SHP77 treated with DMSO at 0.1 percent for 48 hours (cell line): Measurements from ENCODE around the gene SOCS6.

Experiments
- DNase-seq: peaks from one replicate; lab custom pipeline; 2025; lab: John Stamatoyannopoulos, UW

SOCS6 gene

GRCh38 chr18:70288171-70288850 lies 534 bp upstream of the SOCS6 start:
- no peak for DNase-seq

- DNase-seq = no peak
Measured at GRCh38 chr18:70289351-70290312, 787 bp downstream of the SOCS6 start.

- DNase-seq = no peak
Measured at GRCh38 chr18:70290482-70291294, 1.8 kb downstream of the SOCS6 start.

- DNase-seq = no peak
Measured at GRCh38 chr18:70291295-70291574, 2.4 kb downstream of the SOCS6 start.

- no peak for DNase-seq
Measured at GRCh38 chr18:70292628-70293027, 3.8 kb downstream of the SOCS6 start.

- DNase-seq = no peak
Measured at GRCh38 chr18:70293166-70293565, 4.3 kb downstream of the SOCS6 start.

- no peak for DNase-seq
Measured at GRCh38 chr18:70294471-70295191, 5.8 kb downstream of the SOCS6 start.

- DNase-seq = no peak
Measured at GRCh38 chr18:70295192-70296188, 6.6 kb downstream of the SOCS6 start.

- no peak for DNase-seq
Measured at GRCh38 chr18:70296289-70296688, 7.4 kb downstream of the SOCS6 start.

- no peak for DNase-seq
Measured at GRCh38 chr18:70296781-70297180, 7.9 kb downstream of the SOCS6 start.

GRCh38 chr18:70299393-70299792 lies 10.5 kb downstream of the SOCS6 start:
- DNase-seq = no peak

GRCh38 chr18:70301667-70302066 lies 12.8 kb downstream of the SOCS6 start:
- no peak for DNase-seq

GRCh38 chr18:70308555-70309294 lies 19.9 kb downstream of the SOCS6 start:
- DNase-seq = no peak

GRCh38 chr18:70310560-70311320 lies 21.9 kb downstream of the SOCS6 start:
- no peak for DNase-seq

- no peak for DNase-seq
Measured at GRCh38 chr18:70311726-70312125, 22.9 kb downstream of the SOCS6 start.

GRCh38 chr18:70313640-70314039 lies 24.8 kb downstream of the SOCS6 start:
- DNase-seq = no peak

- no peak for DNase-seq
Measured at GRCh38 chr18:70314151-70314782, 25.4 kb downstream of the SOCS6 start.

- DNase-seq = no peak
Measured at GRCh38 chr18:70319187-70319586, 30.3 kb downstream of the SOCS6 start.

- no peak for DNase-seq
Measured at GRCh38 chr18:70321616-70322015, 32.8 kb downstream of the SOCS6 start.
